C4-2B (cell line): ENCODE results near the gene FOXN4.

Experiments used
- H3K27ac ChIP-seq: fragments of 450-650 bp; 2 replicates; pipeline ENCODE4 v1.5.1; 2017
- ZFX ChIP-seq: fragments of 450-650 bp; IDR thresholded peaks from 2 replicates; pipeline ENCODE4 v1.6.1; 2017
- TF ChIP-seq, protein P1 (sequence below): fragments of 450-650 bp; conservative IDR thresholded peaks from 2 replicates; pipeline ENCODE4 v1.5.1; 2017; ENCODE audit warnings: mild to moderate bottlenecking

Gene FOXN4

DNA sequence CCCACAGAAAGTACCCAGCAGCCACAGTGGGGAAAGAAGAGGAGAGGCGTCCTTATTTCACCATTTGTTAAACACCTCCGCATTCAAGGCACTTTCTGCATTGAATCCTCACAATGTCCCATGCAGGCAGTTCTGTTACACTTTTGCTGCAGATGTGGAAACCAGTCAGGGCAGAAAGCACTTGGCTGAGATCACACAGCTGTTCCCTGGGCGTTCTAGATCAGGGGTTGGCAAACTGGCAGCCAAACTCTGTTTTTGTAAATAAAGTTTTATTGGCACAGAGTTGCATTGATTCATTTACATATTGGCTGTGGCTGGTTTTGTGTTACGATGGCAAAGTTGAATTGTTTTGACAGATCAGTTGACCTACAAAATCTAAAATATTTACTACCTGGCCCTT, 20.1 kb downstream of the FOXN4 start:
- H3K27ac ChIP-seq, result no peak overlapping the region
- no peak for TF ChIP-seq ZFX
- TF ChIP-seq, protein P1, sequence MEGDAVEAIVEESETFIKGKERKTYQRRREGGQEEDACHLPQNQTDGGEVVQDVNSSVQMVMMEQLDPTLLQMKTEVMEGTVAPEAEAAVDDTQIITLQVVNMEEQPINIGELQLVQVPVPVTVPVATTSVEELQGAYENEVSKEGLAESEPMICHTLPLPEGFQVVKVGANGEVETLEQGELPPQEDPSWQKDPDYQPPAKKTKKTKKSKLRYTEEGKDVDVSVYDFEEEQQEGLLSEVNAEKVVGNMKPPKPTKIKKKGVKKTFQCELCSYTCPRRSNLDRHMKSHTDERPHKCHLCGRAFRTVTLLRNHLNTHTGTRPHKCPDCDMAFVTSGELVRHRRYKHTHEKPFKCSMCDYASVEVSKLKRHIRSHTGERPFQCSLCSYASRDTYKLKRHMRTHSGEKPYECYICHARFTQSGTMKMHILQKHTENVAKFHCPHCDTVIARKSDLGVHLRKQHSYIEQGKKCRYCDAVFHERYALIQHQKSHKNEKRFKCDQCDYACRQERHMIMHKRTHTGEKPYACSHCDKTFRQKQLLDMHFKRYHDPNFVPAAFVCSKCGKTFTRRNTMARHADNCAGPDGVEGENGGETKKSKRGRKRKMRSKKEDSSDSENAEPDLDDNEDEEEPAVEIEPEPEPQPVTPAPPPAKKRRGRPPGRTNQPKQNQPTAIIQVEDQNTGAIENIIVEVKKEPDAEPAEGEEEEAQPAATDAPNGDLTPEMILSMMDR, result no peak

DNA sequence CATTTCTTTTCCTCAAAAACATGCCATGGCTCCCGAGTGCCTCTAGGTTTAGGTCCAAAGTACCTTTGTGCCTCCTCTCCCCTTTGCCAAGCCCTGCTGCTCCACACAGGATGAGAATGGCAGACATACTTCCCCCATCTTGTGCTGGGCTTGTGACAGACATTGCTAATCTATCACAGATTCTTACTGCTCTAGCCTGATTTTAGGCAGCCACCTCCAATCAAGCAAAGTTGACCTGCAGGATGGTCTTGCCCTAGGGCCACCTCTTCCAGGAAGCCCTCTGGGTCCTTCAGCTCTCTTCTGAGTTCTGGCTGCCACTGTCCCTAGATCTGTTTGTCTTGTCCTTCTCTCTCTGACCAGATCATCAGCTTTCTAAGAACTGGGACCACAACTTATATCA, 20.5 kb downstream of the FOXN4 start:
- TF ChIP-seq, protein P1, result no peak
- no peak for TF ChIP-seq ZFX
- H3K27ac ChIP-seq, result no peak overlapping the region

DNA sequence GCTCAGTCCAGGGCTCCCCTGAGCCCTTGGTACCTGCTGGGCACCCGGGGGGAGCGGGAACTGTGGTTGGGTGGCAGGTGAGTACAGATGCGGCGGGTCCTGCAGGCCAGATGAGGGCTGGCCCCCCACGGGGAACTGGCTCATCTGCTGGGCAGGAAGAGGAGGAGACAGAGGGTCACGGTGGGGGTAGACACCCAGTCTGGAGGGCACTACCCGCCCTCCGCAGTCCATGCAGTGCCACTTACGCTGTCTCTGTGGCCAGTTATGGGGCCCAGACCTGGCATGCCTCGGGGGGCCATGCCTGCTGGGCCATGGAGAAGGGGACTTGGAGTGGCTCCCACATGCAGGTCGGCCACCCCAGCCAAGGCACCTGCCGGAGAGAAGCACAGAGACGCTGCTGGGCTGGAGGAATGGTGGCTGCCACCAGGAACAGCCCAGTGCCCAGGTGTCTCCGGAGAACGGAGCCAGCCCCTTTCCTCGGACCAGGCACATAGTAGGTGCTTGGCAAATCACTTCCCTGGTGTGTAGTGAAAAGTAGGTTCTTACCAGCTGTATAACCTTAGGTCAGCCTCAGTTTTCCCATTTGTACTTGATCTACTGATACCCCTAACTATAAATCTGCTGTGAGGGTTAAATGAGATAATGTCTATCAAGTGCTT, 21.1 kb downstream of the FOXN4 start:
- no peak overlapping the region for H3K27ac ChIP-seq
- TF ChIP-seq ZFX, result no peak
- TF ChIP-seq, protein P1, result no peak

DNA sequence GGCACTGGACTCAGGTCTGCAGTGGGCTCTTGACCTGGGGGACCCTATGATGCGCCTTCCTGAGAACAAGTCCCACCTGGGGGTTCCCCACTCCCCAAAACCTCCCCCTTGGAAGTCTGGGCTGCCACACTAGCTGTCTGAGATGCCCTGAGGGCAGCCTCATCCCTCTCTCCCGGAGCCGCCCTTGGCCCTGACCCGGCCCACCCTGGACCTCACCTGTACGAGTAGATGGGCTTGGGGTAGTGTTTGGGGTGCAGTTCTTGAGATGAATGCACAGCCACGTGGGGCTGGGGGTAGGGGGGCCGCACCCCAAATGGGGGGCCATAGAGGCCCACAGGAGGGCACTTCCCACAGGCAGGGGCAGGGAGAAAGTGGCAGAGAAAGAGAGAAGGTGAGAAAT, 21.9 kb downstream of the FOXN4 start:
- TF ChIP-seq, protein P1, result no peak
- no peak overlapping the region for H3K27ac ChIP-seq

DNA sequence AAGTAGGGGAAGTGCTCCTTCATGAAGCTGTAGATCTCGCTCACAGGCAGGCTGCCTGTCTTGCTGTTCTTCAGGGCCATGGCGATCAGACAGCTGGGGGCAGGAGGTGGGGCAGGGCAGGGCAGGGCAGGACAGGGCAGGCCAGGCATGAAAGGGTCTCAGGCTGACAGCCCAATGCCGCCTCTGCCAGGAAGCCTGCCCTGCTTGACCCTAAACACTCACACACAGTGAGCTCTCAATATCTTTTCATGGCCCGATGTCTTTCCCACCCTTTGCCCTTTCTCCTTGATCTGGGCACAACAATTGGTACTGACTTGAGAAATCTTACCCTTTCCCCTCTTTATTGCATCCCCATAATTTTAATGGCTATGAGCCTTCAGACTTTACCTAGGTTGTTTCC, 22.4 kb downstream of the FOXN4 start:
- TF ChIP-seq ZFX, result no peak
- TF ChIP-seq, protein P1, result no peak
- no peak overlapping the region for H3K27ac ChIP-seq

DNA sequence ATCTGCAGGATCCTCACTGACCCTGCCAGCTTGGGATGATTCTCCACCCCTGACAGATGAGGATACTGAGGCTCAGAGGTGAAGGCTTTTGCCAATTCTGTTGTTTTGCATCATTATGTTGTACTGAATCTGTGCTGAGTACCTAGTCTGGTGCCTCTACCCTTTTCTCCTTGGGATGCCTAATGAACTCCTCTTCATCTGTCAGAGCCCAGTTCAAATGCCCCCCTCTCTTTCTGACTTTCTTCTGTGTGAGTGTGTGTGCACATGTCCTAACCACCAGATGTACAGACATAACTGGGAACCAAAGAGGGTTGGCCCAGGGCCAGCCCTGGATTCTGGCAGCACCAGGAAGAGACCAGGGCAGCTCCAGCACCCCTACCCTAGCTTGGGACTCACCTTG, 22.8 kb downstream of the FOXN4 start:
- no peak overlapping the region for H3K27ac ChIP-seq
- no peak for TF ChIP-seq ZFX
- TF ChIP-seq, protein P1, result no peak

DNA sequence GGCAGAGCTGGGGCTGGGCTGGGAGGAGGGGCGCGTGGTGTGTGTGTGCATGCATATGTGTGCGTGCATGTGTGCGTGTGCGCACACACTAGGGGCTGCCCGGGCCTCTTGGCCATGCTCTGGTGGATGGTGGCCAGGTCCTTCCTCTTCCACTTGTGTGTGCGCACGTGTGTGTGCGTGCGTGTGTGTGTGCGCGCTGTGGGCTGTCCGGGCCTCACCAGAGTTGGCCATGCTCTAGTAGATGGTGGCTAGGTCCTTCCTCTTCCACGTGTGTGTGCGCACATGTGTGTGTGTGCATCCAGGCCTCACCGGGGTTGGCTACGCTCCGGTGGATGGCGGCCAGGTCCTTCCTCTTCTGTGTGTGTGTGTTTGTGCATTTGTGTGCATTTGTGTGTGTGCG, 24.7 kb downstream of the FOXN4 start:
- no peak overlapping the region for H3K27ac ChIP-seq
- TF ChIP-seq, protein P1, result no peak
- TF ChIP-seq ZFX, result no peak
